ENCODE results near the gene ZFAND6. TPM values are rescaled to one million over a fixed set of nuclear protein-coding genes. Genes with fewer than 3 reads are reported as not detected.

The ZFAND6 gene
- polyA plus RNA-seq, 3 donors = 41.6 to 106 (median 99.6) TPM

GRCh38 chr15:80093854-80094418, 34.5 kb downstream of the ZFAND6 start:
- Histone ChIP-seq H3K27ac (ENCODE audit: low read depth in 1 of 2, low read length in 2 of 2) (no peak overlapping the region), H3K36me3 (replicated peaks in 1 of 2; ENCODE audit: control insufficient read depth in 1 of 2, insufficient read depth in 2 of 2, low read length in 2 of 2) (peaks cover 0 to 8% of the 10 kb centered on the region in 2 donors), H3K4me1 (ENCODE audit: control insufficient read depth in 1 of 2, insufficient read depth in 2 of 2, low read length in 2 of 2) (no peaks in the 10 kb centered on the region), H3K4me2 (replicated peaks; ENCODE audit: extremely low read depth, low read length, poor library complexity, severe bottlenecking) (no peak overlapping the region), H3K4me3 (replicated peaks in 1 of 3; ENCODE audit: low read depth in 2 of 3, low read length in 3 of 3) (no peak overlapping the region), H3K27me3 (ENCODE audit: control insufficient read depth in 2 of 2, insufficient read depth in 2 of 2, low read length in 2 of 2) (no peaks in the 10 kb centered on the region), H3K79me2 (ENCODE audit: insufficient read depth, low read length) (peaks cover 82% of the 10 kb centered on the region), H3K9me3 (replicated peaks in 1 of 2; ENCODE audit: control insufficient read depth in 1 of 2, insufficient read depth in 1 of 2, low read length in 2 of 2) (no peaks in the 10 kb centered on the region), H2AFZ (ENCODE audit: insufficient read depth, low read depth, low read length, poor library complexity, severe bottlenecking) (no peak overlapping the region), H4K20me1 (ENCODE audit: insufficient read depth, low read length) (peaks cover 96% of the 10 kb centered on the region), H3K9ac (ENCODE audit: insufficient read depth, low read length, poor library complexity, severe bottlenecking) (no peak overlapping the region)
- WGBS (ENCODE audit: insufficient coverage) = 83% methylated on average over 2 of the region's 5 CpGs
- TF ChIP-seq, protein P1, sequence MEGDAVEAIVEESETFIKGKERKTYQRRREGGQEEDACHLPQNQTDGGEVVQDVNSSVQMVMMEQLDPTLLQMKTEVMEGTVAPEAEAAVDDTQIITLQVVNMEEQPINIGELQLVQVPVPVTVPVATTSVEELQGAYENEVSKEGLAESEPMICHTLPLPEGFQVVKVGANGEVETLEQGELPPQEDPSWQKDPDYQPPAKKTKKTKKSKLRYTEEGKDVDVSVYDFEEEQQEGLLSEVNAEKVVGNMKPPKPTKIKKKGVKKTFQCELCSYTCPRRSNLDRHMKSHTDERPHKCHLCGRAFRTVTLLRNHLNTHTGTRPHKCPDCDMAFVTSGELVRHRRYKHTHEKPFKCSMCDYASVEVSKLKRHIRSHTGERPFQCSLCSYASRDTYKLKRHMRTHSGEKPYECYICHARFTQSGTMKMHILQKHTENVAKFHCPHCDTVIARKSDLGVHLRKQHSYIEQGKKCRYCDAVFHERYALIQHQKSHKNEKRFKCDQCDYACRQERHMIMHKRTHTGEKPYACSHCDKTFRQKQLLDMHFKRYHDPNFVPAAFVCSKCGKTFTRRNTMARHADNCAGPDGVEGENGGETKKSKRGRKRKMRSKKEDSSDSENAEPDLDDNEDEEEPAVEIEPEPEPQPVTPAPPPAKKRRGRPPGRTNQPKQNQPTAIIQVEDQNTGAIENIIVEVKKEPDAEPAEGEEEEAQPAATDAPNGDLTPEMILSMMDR (IDR thresholded peaks at IDR 0.05) = no peak
- H3K27ac Mint-ChIP-seq = no peak overlapping the region
- intact Hi-C loops (cut with micrococcal nuclease) = no loop called here
- no peaks in the 10 kb centered on the region for H3K4me1 Mint-ChIP-seq
- H3K9me3 Mint-ChIP-seq = no peaks in the 10 kb centered on the region
- H3K36me3 Mint-ChIP-seq = peaks cover 6 to 21% of the 10 kb centered on the region in 2 donors
- no peaks in the 10 kb centered on the region for H3K27me3 Mint-ChIP-seq (ENCODE audit: low read depth in 3 of 3)
- H3K4me3 Mint-ChIP-seq = no peak overlapping the region
- DNase-seq = no peak

DNA sequence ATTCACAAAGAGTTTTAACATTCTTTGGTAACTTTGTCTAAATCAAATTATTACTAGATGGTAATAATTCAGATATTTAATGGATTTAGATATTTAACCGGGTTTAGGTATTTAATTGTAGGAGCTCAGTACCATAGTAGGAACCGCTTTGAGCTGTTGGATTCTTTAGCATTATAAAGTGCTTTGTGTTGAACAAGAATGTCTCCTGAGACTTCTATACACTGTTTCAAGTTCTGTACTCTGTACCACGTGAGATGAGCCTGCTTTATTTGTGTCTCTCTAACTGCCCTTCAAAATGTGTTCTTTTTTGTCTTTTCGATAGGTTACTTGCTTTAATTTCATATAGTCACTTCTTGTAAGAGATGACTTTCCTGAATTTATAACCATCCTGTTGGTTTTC, 36.0 kb downstream of the ZFAND6 start:
- Histone ChIP-seq H3K27ac (ENCODE audit: low read depth in 1 of 2, low read length in 2 of 2) (no peak overlapping the region), H2AFZ (ENCODE audit: insufficient read depth, low read depth, low read length, poor library complexity, severe bottlenecking) (no peak overlapping the region), H3K9me3 (replicated peaks in 1 of 2; ENCODE audit: control insufficient read depth in 1 of 2, insufficient read depth in 1 of 2, low read length in 2 of 2) (no peaks in the 10 kb centered on the region), H3K36me3 (replicated peaks in 1 of 2; ENCODE audit: control insufficient read depth in 1 of 2, insufficient read depth in 2 of 2, low read length in 2 of 2) (peaks cover 0 to 12% of the 10 kb centered on the region in 2 donors), H3K9ac (ENCODE audit: insufficient read depth, low read length, poor library complexity, severe bottlenecking) (no peak overlapping the region), H3K27me3 (ENCODE audit: control insufficient read depth in 2 of 2, insufficient read depth in 2 of 2, low read length in 2 of 2) (no peaks in the 10 kb centered on the region), H3K4me2 (replicated peaks; ENCODE audit: extremely low read depth, low read length, poor library complexity, severe bottlenecking) (no peak overlapping the region), H3K79me2 (ENCODE audit: insufficient read depth, low read length) (peaks cover 77% of the 10 kb centered on the region), H3K4me1 (ENCODE audit: control insufficient read depth in 1 of 2, insufficient read depth in 2 of 2, low read length in 2 of 2) (no peaks in the 10 kb centered on the region), H3K4me3 (replicated peaks in 1 of 3; ENCODE audit: low read depth in 2 of 3, low read length in 3 of 3) (no peak overlapping the region), H4K20me1 (ENCODE audit: insufficient read depth, low read length) (peaks cover 95% of the 10 kb centered on the region)
- DNase-seq = no peak
- TF ChIP-seq, protein P1 (IDR thresholded peaks at IDR 0.05) = no peak
- Mint-ChIP-seq H3K4me3 (no peak overlapping the region), H3K27me3 (ENCODE audit: low read depth in 3 of 3) (no peaks in the 10 kb centered on the region), H3K36me3 (peaks cover 5 to 19% of the 10 kb centered on the region in 2 donors), H3K9me3 (no peaks in the 10 kb centered on the region), H3K27ac (no peak overlapping the region), H3K4me1 (peaks cover 2% of the 10 kb centered on the region)
- intact Hi-C loops (cut with micrococcal nuclease) = no loop called here
- 80% methylated on average over 1 of the region's 4 CpGs for WGBS (ENCODE audit: insufficient coverage)

Measured in CD14-positive monocyte (primary cell).